KMS-11 (cell line): Measurements from ENCODE around the gene CAMK2D.

Source experiments
- H2AFZ ChIP-seq: fragments of 200-600 bp; sonication (generic); 2 replicates; pipeline ENCODE4 v1.6.1; 2016; ENCODE audit warnings: antibody characterized with exemption, mixed run types, low read depth
- H3K27ac ChIP-seq: fragments of 200-600 bp; sonication (generic); 2 replicates; pipeline ENCODE4 v1.6.1; 2016; ENCODE audit warnings: mild to moderate bottlenecking, mixed run types
- H3K27me3 ChIP-seq: fragments of 200-600 bp; sonication (generic); 2 replicates; pipeline ENCODE4 v1.6.1; 2017; ENCODE audit warnings: mild to moderate bottlenecking, low read depth, mixed run types, moderate library complexity; ENCODE audit not compliant: insufficient read depth
- H3K36me3 ChIP-seq: fragments of 200-600 bp; sonication (generic); 2 replicates; pipeline ENCODE4 v1.6.1; 2017; ENCODE audit warnings: mild to moderate bottlenecking, mixed run types; ENCODE audit not compliant: insufficient read depth
- H3K4me1 ChIP-seq: fragments of 200-600 bp; sonication (generic); 2 replicates; pipeline ENCODE4 v1.6.1; 2016; ENCODE audit warnings: mild to moderate bottlenecking, low read depth, mixed run types; ENCODE audit not compliant: poor library complexity, severe bottlenecking
- H3K4me2 ChIP-seq: fragments of 200-600 bp; sonication (generic); 2 replicates; pipeline ENCODE4 v1.7.0; 2016; ENCODE audit warnings: mild to moderate bottlenecking, mixed run types
- H3K4me3 ChIP-seq: fragments of 200-600 bp; sonication (generic); IDR thresholded peaks from 2 replicates; pipeline ENCODE4 v1.6.1; 2017; ENCODE audit warnings: low read depth, low read length, mixed read lengths; ENCODE audit not compliant: insufficient read depth
- H3K79me2 ChIP-seq: fragments of 200-600 bp; sonication (generic); 2 replicates; pipeline ENCODE4 v1.6.1; 2016; ENCODE audit warnings: low read depth, mixed run types; ENCODE audit not compliant: insufficient read depth
- H3K9ac ChIP-seq: fragments of 200-600 bp; sonication (generic); 2 replicates; pipeline ENCODE4 v1.6.1; 2016; ENCODE audit warnings: mild to moderate bottlenecking, mixed run types
- H4K20me1 ChIP-seq: fragments of 200-600 bp; sonication (generic); 2 replicates; pipeline ENCODE4 v1.6.1; 2016; ENCODE audit warnings: mild to moderate bottlenecking, mixed run types; ENCODE audit not compliant: insufficient read depth
- CTCF ChIP-seq: fragments of 200-600 bp; sonication (generic); conservative IDR thresholded peaks from 2 replicates; pipeline ENCODE4 v1.6.1; 2017; ENCODE audit warnings: low read depth, mild to moderate bottlenecking, antibody characterized with exemption, low read length, moderate library complexity, mixed read lengths

Gene CAMK2D

GRCh38 chr4:113447769-113448168 lies 313.8 kb downstream of the CAMK2D start:
- Histone ChIP-seq H3K4me2 (no peak overlapping the region), H3K9ac (no peak overlapping the region), H3K36me3 (no peaks in the 10 kb centered on the region), H2AFZ (no peak overlapping the region), H3K79me2 (no peaks in the 10 kb centered on the region), H3K27me3 (no peaks in the 10 kb centered on the region), H3K27ac (no peak overlapping the region), H3K4me3 (no peak overlapping the region), H4K20me1 (no peaks in the 10 kb centered on the region), H3K4me1 (no peaks in the 10 kb centered on the region)
- no peak for TF ChIP-seq CTCF

- no peaks in the 10 kb centered on the region for H3K79me2 ChIP-seq
- no peak overlapping the region for H3K27ac ChIP-seq
- TF ChIP-seq CTCF = no peak
- no peak overlapping the region for H2AFZ ChIP-seq
- H3K4me3 ChIP-seq = no peak overlapping the region
- H3K9ac ChIP-seq = no peak overlapping the region
- H3K36me3 ChIP-seq = no peaks in the 10 kb centered on the region
- no peaks in the 10 kb centered on the region for H3K4me1 ChIP-seq
- no peak overlapping the region for H3K4me2 ChIP-seq
- H3K27me3 ChIP-seq = no peaks in the 10 kb centered on the region
- no peaks in the 10 kb centered on the region for H4K20me1 ChIP-seq
These were observed 314.5 kb downstream of the CAMK2D start for GRCh38 chr4:113447061-113447460.

- Histone ChIP-seq H3K36me3 (no peaks in the 10 kb centered on the region), H3K4me3 (no peak overlapping the region), H3K9ac (no peak overlapping the region), H2AFZ (no peak overlapping the region), H3K4me2 (no peak overlapping the region), H4K20me1 (no peaks in the 10 kb centered on the region), H3K27me3 (no peaks in the 10 kb centered on the region), H3K4me1 (no peaks in the 10 kb centered on the region), H3K27ac (no peak overlapping the region), H3K79me2 (no peaks in the 10 kb centered on the region)
- TF ChIP-seq CTCF = no peak
These were observed 315.5 kb downstream of the CAMK2D start for GRCh38 chr4:113446019-113446418.

- no peak overlapping the region for H2AFZ ChIP-seq
- no peak for TF ChIP-seq CTCF
- no peak overlapping the region for H3K27ac ChIP-seq
- H3K9ac ChIP-seq = no peak overlapping the region
- H3K4me3 ChIP-seq = no peak overlapping the region
- no peaks in the 10 kb centered on the region for H3K4me1 ChIP-seq
- H4K20me1 ChIP-seq = no peaks in the 10 kb centered on the region
- H3K27me3 ChIP-seq = no peaks in the 10 kb centered on the region
- H3K4me2 ChIP-seq = no peak overlapping the region
- H3K36me3 ChIP-seq = no peaks in the 10 kb centered on the region
- no peaks in the 10 kb centered on the region for H3K79me2 ChIP-seq
These were observed 316.3 kb downstream of the CAMK2D start for GRCh38 chr4:113445286-113445685.
